ENCODE results near the gene NGF. TPM values are rescaled to one million over a fixed set of nuclear protein-coding genes. Genes with fewer than 3 reads are reported as not detected.

Gene NGF
- total RNA-seq, 1 donor from 2014 or later: 14.8 TPM

GRCh38 chr1:115286431-115287205, 51.4 kb downstream of the NGF start:
- H3K36me3 Mint-ChIP-seq (ENCODE audit: unreplicated experiment): peaks cover 26% of the 10 kb centered on the region
- H3K4me1 Mint-ChIP-seq (ENCODE audit: unreplicated experiment): peaks cover 28% of the 10 kb centered on the region

DNA sequence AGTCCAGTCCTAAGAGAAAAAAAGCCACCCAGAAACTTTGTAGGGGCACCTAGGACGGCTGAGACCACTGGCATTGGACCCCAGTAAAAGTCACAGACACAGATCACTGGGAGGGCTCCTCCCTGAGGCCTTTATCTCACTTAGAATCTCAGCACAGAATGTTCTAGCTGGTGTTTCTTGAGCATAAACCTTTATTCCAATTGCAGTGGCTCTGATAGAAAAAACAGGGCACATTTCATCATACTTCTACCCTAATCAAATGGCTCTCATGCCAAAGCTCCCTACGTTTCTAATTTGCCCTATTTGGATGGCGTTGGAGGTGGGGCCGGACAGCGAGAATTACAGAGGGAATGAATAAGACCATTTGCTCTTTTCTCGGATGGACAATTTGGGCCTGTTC, 53.8 kb downstream of the NGF start:
- H3K27ac Mint-ChIP-seq (ENCODE audit: unreplicated experiment): no peak overlapping the region
- peaks cover 11% of the 10 kb centered on the region for H3K36me3 Mint-ChIP-seq (ENCODE audit: unreplicated experiment)
- H3K9me3 Mint-ChIP-seq (ENCODE audit: unreplicated experiment): no peaks in the 10 kb centered on the region
- peaks cover 32% of the 10 kb centered on the region for H3K4me1 Mint-ChIP-seq (ENCODE audit: unreplicated experiment)
- H3K4me3 Mint-ChIP-seq (ENCODE audit: unreplicated experiment): no peak overlapping the region
- TF ChIP-seq, protein P1, sequence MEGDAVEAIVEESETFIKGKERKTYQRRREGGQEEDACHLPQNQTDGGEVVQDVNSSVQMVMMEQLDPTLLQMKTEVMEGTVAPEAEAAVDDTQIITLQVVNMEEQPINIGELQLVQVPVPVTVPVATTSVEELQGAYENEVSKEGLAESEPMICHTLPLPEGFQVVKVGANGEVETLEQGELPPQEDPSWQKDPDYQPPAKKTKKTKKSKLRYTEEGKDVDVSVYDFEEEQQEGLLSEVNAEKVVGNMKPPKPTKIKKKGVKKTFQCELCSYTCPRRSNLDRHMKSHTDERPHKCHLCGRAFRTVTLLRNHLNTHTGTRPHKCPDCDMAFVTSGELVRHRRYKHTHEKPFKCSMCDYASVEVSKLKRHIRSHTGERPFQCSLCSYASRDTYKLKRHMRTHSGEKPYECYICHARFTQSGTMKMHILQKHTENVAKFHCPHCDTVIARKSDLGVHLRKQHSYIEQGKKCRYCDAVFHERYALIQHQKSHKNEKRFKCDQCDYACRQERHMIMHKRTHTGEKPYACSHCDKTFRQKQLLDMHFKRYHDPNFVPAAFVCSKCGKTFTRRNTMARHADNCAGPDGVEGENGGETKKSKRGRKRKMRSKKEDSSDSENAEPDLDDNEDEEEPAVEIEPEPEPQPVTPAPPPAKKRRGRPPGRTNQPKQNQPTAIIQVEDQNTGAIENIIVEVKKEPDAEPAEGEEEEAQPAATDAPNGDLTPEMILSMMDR (IDR thresholded peaks at IDR 0.05): no peak
- DNase-seq (ENCODE audit: extremely low spot score, unreplicated experiment): no peak
- no peaks in the 10 kb centered on the region for H3K27me3 Mint-ChIP-seq (ENCODE audit: unreplicated experiment)

More at GRCh38 chr1:115286431-115287205, 51.4 kb downstream of the NGF start:
- no peaks in the 10 kb centered on the region for H3K9me3 Mint-ChIP-seq (ENCODE audit: unreplicated experiment)
- H3K27me3 Mint-ChIP-seq (ENCODE audit: unreplicated experiment): no peaks in the 10 kb centered on the region
- DNase-seq (ENCODE audit: extremely low spot score, unreplicated experiment): no peak
- TF ChIP-seq, protein P1 (IDR thresholded peaks at IDR 0.05): no peak
- no peak overlapping the region for H3K27ac Mint-ChIP-seq (ENCODE audit: unreplicated experiment)
- H3K4me3 Mint-ChIP-seq (ENCODE audit: unreplicated experiment): no peak overlapping the region

DNA sequence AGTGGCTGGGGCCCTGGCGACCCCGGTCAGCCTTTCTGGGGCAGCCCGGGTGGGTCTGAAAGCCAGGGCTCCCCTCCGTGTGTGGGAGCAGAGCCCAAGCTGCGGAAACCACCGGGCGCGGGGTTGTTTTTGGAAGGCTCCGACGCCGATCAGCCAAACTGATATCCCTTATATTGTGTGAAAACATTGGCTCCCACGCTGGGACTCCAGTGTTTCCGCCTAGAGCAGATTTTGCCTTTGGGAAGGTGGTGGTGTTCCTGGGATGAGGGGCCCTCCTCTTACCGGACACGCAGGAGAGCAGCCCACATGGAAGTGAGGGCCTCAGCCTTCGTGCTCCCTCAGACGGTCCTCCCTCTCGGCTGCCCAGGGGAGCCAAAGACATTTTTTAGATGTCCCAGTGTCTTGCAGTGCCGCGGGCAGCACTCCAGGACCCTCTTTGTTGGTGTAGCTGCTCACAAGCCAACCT, 54.3 kb downstream of the NGF start:
- DNase-seq (ENCODE audit: extremely low spot score, unreplicated experiment): no peak
- Mint-ChIP-seq H3K36me3 (ENCODE audit: unreplicated experiment) (peaks cover 8% of the 10 kb centered on the region), H3K4me1 (ENCODE audit: unreplicated experiment) (peaks cover 34% of the 10 kb centered on the region), H3K27ac (ENCODE audit: unreplicated experiment) (no peak overlapping the region), H3K4me3 (ENCODE audit: unreplicated experiment) (no peak overlapping the region), H3K27me3 (ENCODE audit: unreplicated experiment) (no peaks in the 10 kb centered on the region), H3K9me3 (ENCODE audit: unreplicated experiment) (no peaks in the 10 kb centered on the region)
- TF ChIP-seq, protein P1 (IDR thresholded peaks at IDR 0.05): no peak

GRCh38 chr1:115283249-115283648, 54.8 kb downstream of the NGF start:
- no peak overlapping the region for H3K27ac Mint-ChIP-seq (ENCODE audit: unreplicated experiment)
- H3K36me3 Mint-ChIP-seq (ENCODE audit: unreplicated experiment): peaks cover 8% of the 10 kb centered on the region
- peaks cover 39% of the 10 kb centered on the region for H3K4me1 Mint-ChIP-seq (ENCODE audit: unreplicated experiment)
- no peaks in the 10 kb centered on the region for H3K27me3 Mint-ChIP-seq (ENCODE audit: unreplicated experiment)
- TF ChIP-seq, protein P1 (IDR thresholded peaks at IDR 0.05): no peak
- no peak for DNase-seq (ENCODE audit: extremely low spot score, unreplicated experiment)
- H3K9me3 Mint-ChIP-seq (ENCODE audit: unreplicated experiment): no peaks in the 10 kb centered on the region
- no peak overlapping the region for H3K4me3 Mint-ChIP-seq (ENCODE audit: unreplicated experiment)

GRCh38 chr1:115282807-115283208, 55.2 kb downstream of the NGF start:
- peaks cover 8% of the 10 kb centered on the region for H3K36me3 Mint-ChIP-seq (ENCODE audit: unreplicated experiment)
- TF ChIP-seq, protein P1 (IDR thresholded peaks at IDR 0.05): no peak
- H3K27me3 Mint-ChIP-seq (ENCODE audit: unreplicated experiment): no peaks in the 10 kb centered on the region
- peaks cover 42% of the 10 kb centered on the region for H3K4me1 Mint-ChIP-seq (ENCODE audit: unreplicated experiment)
- DNase-seq (ENCODE audit: extremely low spot score, unreplicated experiment): no peak
- H3K4me3 Mint-ChIP-seq (ENCODE audit: unreplicated experiment): no peak overlapping the region
- no peak overlapping the region for H3K27ac Mint-ChIP-seq (ENCODE audit: unreplicated experiment)
- no peaks in the 10 kb centered on the region for H3K9me3 Mint-ChIP-seq (ENCODE audit: unreplicated experiment)
